Stimulated activated CD8-positive, alpha-beta memory T cell treated with anti-CD3 and anti-CD28 coated beads, Interleukin-15, amount 100 ng/mL, for 48 hours (primary cell): Measurements from ENCODE around the gene LHFPL6.
"Not testable (repeated sequence)": the region's sequence is repeated elsewhere in the genome, so short reads cannot be mapped to it uniquely, and the experiment has no call there.

Experiments used
- DNase-seq, 2 donors: peaks; one replicate each; pipeline ENCODE4 v3.0.0-alpha.2; 2020; ENCODE audit warnings: low read depth in 2 of 2

The LHFPL6 gene

DNA sequence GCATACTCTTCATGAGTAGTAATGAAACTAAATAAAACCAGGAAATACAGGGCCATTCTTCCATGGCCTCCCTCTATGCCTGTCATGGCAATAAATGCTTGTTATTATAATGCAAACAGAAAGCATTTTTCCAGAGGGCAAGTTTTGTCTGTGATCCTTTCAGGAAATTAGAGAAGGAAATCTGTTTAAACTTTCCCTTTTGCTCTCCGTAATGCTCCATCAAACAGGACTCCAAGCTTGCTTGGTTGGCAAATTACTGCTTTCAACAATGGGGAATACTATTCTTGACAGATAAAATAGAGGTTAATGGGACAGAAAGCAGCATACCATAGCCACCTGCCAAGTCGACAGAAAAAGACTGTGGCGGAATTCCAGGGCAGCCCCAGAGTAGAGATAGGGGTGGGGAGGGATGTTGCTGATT lies 252.5 kb downstream of the LHFPL6 start:
- DNase-seq: no peak

DNA sequence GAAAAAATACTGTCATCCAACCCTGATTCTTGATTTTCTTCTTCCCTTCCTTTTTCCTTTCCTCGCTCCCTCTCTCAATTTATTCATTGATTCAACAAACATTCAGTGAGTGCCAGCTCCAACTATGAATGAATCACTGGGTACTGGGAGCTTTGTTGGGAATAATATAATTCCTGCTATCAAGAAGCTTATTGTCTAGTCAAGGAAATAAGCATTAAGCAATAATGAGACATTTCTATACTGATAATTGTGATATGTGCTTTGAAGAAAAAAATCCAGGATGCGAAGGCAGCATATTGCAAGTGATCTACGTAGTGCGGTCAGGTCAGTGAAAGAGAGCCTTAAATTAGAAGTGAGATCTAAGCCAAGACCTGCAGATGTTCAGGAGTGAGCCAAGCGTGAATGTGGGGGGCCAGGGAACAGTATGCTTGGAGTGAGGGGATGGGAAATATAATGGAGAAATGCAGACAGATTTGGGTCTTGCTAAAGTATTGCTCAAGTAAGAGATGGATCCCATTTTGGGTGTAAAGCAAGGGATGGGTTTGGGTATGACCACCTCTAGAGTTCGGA lies 253.5 kb downstream of the LHFPL6 start:
- DNase-seq: no peak

DNA sequence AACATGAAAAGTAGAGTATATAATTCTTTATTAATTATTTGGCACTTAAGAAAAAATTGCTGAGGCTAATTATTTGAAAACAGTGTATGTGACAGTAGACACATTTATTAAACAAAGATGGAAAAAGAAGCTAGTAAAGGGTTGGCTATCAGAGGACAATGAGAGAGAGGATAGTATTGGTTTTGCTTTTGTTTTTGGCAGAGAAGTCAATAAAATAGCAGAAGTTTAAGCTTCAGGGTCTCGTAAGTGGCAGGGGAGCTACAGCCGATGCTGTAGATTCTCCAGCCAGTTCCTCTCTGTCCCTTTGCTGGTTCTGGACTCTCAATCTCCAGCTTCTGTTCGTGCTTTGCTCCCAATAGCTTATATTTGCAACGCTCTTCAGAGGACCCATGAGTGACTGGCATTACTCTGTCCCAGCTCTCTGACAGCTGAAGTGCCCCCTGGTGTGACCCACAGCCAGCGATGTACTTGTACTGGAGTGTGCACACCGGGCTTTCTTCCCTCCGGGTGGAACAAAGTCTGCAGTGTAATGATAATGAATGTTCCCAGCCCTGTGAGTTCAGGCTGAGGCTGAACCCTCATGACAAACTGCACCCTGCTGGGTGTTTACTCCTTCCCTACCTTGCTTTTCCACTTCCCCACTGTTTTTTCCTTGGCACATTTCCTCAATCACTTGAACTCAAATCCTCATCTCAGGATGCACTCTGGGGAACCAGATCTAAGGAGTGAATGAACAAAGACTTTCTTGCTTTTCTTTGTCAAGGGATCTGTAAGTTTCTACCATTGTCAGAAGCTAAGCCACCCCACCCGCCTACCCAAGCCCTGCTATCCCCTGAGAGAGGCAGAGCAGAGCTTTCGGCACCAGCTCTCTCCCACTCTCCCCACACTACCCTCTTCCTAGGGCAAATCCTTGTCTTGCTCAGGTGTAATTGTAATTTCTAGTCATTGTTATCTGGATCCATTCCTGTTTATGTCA lies 254.8 kb downstream of the LHFPL6 start:
- no peak for DNase-seq

DNA sequence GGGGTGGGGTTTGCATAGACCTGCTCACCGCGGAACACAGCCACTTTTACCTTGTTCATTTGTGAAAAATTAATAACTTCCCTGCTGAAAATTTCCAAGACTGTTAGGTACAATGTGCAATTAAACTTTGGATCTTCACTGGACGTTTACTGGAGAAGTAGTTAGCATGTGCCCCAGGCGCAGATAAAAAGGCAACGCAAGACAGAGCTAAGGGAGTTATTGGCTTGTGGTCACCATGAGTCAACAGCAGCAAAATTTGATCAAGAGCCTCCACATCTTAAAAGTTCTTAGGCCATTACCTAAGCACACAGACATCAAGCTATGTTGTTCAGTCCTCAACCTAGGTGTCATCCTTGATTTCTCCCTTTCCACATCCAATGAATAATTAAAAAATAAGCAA lies 257.0 kb downstream of the LHFPL6 start:
- no peak for DNase-seq

DNA sequence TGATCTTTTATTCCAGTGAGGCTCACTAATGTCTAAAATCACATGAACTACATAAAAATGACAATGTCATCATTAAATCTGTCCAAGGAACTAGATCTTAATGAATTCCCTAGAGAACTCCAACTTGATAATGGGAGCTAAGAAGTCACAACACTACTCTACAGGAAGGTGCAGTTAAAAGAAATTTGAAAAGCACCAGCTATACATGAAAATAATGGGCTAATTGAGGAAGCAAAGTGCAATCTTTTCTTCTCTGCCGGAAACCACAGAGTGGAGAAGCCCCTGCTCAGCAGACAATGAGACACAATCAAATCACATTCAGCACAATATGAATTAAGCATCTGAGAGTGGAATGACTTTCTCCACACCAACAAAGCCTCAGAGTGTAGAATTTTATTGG lies 261.7 kb downstream of the LHFPL6 start:
- no peak for DNase-seq

DNA sequence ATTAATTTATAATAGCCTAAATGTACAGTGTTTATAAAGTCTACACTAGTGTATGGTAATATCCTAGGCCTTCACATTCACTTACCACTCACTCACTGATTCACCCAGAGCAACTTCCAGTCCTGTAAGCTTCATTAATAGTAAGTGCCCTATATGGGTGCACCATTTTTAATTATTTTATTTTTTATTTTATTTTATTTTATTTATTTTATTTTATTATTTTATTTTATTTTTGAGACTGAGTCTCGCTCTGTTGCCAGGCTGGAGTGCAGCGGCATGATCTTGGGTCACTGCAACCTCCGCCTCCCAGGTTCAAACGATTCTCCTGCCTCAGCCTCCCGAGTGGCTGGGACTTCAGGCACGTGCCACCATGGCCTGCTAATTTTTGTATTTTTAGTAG lies 264.9 kb downstream of the LHFPL6 start:
- DNase-seq: not testable (repeated sequence)

DNA sequence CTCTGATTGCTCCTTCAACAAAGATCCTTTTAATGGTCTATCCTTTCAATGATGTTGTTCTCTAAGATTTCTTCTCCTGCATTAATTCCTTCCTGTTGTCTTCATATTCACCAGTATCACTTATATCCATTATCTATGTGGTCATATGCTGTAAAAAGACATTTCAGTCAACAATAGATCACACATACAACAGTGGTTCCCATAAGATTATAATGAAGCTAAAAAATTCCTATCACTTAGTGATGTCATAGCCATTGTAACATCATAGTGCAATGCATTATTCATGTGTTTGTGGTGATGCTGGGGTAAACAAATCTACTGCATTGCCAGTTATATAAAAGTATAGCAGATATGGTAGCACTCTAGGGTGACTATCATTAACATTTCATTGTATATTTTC lies 266.1 kb downstream of the LHFPL6 start:
- no peak for DNase-seq

DNA sequence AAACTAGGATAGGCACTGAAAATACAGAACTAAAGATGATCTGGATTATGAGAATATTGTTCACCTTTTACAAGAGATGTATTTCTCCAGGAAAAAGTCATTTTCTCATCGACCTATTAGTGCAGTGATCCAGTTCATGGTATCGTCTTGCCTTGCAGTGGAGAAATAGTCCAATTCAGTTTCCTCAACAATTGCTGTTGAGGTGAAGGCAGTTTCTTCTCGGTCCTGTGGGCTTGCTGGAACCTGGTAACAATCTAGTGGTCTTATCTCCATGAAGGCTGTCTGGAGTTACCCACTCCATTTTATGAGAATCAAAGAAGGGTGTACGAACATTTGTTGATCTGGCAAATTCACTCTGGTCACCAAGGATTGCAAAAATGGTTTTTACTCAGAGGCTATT lies 266.8 kb downstream of the LHFPL6 start:
- no peak for DNase-seq

DNA sequence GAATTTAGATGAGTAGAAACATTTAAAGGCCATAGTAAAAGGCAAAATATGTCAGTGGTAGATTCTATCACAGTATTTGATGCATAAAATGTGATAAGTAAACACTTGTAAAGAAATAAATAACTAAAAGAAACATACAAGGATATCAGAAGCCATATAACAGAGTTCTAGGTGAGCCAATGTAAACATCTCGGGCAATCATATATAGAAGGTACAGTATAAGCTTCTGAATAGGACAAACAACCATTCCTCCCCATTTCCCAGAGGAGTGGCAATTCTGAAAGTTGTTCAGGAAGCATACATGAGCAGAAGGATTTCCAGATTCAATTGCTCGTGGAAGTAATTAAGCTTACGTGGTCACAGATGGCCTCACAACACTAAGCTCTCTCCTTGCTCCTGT lies 267.3 kb downstream of the LHFPL6 start:
- no peak for DNase-seq

DNA sequence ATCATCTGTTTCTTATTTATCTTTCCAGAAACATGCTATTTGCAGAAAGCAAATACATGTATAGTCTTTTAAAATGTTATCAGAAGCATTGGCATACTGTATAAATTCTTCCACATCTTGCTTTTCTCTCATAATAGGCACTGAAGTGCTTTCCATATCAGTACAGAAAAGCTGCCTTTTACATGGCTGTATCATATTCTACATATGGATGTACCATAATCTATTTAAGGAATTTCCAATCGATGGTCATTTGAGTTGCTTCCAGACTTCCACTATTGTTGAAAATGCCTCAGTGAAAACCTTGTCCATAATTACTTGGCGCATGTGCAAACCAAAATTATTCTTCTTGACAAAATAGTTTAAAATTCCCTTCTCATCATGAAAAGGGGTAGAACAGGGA lies 272.5 kb downstream of the LHFPL6 start:
- DNase-seq: no peak

DNA sequence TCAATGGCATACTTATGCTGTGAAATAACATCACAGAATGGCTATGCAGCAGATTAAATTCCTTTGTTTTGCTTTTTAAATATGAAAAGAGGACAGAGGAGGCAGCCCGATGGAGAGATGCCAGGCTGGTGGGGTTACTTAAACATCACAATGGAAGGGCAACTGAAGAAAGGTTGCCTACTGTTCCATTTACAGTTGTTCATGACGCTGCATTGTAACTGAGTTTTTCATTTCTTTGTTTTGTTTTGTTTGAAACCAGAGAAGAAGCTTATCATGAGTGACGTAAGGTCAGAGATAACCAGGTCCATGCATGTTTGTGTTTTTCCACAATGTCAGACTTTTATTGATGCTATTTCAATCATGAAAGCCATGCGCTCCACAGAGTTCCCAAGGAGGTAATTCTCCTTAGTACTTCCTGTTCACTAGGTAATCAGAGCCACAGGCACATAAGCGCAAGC lies 273.8 kb downstream of the LHFPL6 start:
- no peak for DNase-seq

DNA sequence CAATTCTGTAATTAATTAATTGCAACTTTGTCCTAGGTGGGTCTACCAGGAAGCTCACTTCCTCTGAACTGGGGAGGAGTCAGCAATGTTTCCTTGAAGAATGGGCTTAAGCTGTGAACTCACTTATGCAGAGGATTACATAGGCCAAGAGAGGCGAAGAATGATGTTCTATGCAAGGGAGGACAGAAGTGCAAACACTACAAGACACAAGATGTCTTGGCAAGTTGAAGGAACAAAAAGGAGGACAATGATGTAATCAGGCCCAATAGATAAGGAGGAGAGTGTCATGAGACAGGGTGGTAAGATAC lies 275.9 kb downstream of the LHFPL6 start:
- DNase-seq: no peak

DNA sequence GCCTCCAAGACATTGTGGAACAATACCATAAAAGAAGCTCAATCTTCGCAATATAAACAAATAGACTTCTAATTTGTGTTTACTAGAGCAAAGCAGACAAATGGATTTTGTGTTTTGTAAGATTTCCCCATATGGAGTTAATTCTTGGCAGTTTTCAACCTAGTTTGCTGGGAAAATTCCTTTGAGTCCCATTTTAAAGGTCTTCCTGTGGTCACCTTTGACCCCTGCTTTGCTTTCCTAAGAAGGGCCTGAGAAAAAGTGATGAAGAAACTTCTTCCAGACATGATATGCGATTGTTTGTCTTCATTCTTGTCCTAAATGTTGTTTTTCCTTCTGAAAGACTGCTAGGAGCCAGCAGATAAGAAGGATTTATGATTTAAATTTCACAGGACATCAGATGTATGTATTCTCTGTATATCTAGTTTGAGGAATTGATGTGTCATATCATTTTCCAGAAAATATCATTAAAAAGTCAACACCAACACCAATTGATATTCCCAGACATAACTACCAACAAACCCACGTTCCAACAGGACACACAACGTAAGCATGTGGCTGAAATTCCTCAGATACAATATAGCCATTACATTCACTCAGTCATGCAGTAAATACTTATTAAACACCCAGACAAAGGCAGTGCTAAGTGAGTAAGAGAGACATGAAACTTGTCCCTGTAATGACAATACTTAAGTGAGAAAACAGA lies 276.4 kb downstream of the LHFPL6 start:
- no peak for DNase-seq

DNA sequence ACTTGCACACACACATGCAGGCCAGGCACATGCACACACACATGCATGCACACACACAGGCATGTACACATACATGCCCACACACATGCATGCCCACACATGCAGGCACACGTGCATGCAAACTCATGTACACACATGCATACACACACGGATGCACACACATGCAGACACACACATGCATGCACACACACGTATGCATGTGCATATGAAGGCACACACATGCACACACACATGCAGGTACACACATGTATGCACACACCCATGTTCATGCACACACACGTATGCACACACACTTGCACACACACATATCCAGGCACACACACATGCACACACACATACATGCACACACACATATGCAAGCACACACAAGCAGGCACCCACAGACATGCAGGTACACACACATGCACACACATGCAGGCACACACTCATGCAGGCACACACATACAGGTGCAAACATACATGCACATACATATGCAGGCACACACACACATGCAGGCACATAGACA lies 278.1 kb downstream of the LHFPL6 start:
- DNase-seq: no peak

DNA sequence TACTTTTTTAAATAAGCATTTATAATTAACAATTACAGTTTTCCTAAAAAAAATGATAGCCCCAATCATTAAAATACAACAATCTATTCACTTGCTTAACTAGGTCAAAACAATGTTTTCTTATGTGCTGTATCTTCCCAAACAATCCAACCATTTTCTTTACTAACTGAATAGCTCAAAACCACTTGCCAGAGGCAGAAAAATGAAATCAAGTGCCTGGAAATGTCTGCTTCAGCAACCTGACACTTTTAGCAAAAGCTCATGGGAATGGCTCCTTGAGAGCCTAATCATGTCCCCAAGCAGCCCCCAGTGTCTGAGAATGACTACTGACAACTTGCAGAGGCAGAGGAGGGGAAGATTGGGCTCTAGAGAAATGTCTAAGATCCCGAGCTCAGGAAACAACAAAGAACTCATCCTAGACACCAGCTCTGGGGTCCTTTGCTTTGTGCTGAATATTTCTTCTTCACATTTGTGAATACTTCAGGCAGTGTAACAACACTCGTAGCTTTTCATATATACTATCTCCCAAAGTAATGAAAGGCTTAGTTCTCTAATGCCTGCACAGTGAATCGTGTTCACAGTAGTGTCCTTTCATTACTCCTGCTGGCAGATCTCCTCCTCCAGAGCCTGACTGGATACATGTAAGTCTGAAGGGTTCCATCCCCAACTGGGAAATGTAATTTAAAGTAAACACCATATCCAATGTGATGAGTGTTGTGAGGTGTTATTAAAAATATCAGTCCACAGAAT lies 280.0 kb downstream of the LHFPL6 start:
- no peak for DNase-seq

DNA sequence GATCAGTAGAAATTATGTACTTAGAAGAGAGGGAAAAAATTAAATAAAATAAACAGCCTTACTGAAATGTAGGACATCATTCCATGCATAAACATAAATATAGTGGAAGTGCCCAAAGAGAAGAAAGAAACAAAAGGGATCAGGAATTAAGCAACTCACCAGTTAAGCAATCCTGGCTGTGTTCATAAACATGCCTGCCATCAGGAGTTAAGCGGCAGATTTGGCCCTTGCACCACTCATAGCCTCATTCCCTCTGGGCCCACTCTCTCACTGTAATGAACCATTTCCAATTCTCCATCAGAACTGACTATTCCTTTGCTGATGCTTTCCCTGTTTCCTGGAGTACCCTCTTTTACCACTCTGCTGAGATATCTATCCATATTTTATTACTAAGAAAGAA lies 281.4 kb downstream of the LHFPL6 start:
- DNase-seq: no peak

DNA sequence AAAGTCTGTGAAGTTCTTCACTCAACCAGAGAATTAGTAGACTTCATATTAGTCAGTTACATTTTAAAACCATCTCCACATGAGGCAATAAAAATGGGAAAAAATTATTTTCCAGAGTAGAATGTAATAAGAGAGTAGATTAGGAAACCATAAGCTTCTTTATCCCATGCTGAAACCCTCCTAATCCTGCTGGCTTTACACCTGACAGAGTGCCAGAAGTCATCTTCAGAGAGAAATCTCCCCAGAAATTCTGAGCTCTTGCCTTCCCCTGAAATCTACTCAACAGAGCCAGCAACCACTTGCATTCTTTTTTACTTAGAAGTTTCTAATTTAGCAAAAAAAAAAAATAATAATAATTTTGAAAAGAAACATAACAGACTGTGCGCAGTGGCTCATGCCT lies 284.8 kb downstream of the LHFPL6 start:
- no peak for DNase-seq

DNA sequence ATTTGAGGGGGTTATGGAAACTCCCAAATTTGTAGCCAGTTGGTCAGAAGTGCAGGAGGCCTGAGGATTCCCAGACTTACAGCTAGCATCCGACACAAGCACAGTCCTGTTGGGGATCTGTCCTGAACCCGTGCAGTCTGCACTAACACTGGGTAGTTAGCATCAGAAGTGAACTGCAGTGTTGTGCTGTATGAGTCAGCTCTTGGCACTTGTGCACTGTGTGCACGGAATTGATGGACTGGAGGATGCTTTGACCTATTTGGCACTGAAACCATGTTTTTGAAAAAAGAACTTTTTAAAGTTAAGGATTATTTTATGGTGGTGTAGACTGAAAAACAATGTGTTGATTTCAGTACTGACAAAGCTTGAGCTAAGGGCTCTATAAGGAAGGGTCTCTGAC lies 285.7 kb downstream of the LHFPL6 start:
- no peak for DNase-seq

DNA sequence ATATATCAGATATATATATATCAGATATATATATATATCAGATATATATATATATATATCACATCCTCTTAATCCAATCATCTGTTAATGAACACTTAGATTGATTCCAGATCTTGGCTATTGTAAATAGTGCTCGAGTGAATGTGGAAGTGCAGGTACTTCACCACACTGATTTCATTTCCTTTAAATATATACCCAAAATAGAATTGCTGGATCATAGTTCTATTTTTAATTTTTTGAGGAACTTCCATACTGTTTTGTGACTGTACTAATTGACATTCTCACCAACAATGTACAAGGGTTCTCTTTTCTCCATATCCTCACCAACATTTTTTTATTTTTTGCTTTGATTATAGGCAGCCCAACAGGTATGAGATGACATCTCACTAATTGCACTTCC lies 287.2 kb downstream of the LHFPL6 start:
- no peak for DNase-seq

DNA sequence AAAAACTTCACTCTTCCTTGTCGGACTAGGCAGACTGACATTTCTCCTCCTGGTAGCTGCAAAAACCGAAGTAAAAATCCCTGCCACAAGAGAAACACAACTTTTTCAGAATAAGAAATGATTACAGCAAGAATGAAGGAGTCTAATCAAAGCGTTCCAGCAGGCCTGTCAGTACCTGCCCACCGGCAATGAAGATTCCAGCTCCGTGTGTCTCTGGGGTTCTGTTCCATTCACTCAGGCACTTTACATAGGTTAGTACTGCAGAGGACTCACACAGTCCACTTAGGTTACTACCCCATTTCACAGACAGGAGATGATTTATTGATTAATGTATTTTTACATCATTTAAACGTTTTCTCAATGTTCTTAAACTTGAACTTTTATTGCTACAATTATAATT lies 289.3 kb downstream of the LHFPL6 start:
- no peak for DNase-seq

DNA sequence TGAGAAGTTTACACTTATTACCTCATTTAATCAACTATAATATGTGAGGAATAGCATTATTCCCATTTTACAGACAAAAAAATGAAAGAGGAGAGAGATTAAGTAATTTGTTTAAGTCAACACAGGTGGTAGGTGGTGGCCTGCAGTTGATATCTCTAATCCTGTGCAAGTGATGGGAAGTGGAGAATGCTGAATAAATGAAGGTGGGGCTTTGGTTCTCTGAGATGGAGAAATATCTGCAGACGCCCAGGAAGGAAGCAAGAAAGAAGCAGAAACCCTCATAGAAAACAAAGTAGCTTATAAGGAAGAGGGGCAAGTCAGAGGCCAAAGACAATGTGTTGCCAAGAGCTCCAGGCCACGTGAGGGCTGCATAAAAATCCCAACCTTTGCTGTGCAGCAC lies 290.4 kb downstream of the LHFPL6 start:
- DNase-seq: no peak

DNA sequence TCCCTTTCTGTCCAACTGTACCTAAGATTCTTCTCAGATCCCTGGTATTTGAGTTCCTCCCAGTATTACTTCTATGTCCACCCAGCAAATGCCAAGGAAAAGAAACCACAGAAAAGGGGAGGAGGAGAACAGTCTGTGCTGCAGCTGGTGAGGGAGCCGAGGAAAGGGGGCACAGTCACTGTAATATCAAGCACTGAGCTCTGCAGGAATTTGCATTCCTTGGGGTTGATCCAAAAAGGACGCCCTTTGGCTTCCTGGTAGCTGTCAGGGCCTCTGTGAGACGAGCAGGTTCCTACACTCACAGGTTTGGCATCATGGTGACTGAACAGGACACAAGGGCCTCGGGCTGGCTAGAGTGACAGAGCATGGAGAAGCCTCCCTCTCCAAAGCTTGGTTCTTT lies 291.4 kb downstream of the LHFPL6 start:
- DNase-seq: no peak
